Fibroblast of skin of abdomen (primary cell): Measurements from ENCODE around the gene CLEC16A.

Experiments used
- DNase-seq: peaks from one replicate; pipeline ENCODE4 v3.0.0-alpha.2; 2013

Gene CLEC16A

DNA sequence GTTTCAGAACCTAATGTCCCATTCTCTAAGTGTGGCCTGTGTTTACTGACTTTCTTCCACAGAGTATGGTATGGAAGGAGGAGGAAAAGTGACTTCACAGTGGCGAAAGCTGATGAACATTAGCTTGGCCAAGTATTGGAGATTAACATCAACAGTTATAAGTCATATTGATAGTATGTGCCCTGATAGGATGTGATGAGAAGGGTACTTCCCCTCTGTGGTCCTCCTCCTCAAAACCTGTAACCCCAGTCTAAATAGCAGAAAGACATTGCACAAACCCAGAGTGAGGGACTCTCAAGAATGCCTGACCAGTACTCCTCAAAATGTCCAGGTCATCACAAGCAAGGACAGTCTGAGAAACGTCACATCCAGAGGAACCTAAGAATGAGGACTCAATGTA lies 73.1 kb downstream of the CLEC16A start:
- DNase-seq, result no peak

- DNase-seq, result no peak
These were observed 76.0 kb downstream of the CLEC16A start for GRCh38 chr16:11020388-11020787.

GRCh38 chr16:11020792-11021551 lies 76.6 kb downstream of the CLEC16A start:
- DNase-seq, result peak; percentile 70

DNA sequence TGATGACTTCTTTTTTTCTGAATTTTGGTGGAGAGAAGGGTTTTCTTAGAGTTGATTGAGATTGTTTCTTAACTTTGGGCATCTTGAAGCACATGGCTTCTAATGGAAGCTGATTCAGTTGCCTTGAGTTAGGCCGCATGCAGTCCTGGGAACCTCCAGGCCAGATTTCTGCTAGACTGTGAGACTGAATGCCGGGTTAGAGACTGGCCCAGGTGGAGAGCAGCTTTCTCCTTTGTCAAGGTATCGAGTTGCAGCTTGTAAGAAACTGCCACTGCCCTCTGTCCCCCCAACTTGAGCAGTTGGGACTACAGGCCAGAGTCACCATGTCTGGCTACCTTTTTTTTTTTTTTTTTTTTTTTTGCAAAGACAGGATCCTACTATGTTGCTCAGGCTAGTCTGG lies 77.6 kb downstream of the CLEC16A start:
- no peak for DNase-seq

DNA sequence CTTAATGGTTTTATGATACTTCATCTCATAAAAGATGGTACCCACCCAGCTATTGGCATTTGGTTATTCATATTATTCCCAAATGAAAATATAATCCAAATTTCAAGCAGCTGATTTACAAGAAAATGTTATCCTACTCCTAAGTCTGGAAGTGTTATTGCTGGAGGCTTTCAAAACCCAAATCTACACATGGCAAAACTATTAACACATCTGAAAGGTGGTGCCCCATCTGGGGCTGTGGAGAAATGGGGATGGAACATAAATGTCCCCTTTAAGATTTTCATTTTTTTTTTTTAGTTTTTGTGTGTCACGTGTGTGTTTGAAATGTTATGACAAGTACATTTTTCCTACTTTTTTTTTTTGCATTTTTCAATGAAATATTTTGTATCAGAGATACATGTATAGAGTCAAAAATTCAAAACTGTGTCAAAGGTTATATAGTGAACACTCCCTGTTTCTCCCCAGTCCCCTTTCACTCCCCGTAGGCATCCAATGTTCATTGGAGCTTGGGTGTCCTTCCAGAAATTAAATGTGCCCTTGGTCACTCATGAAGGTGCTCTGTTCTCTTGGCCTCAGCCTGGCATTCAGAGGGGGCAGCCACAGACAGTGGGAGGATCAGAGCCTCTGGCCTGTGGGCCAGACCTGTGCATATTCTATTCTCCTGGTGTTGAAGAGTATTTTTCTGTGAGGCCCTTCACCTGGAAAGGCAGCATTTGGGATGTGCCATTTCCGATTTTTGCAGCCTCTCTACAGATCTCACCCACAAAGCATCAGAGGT lies 79.1 kb downstream of the CLEC16A start:
- DNase-seq, result no peak

- DNase-seq, result peak; percentile 61
These were observed 80.1 kb downstream of the CLEC16A start for GRCh38 chr16:11024333-11025053.

DNA sequence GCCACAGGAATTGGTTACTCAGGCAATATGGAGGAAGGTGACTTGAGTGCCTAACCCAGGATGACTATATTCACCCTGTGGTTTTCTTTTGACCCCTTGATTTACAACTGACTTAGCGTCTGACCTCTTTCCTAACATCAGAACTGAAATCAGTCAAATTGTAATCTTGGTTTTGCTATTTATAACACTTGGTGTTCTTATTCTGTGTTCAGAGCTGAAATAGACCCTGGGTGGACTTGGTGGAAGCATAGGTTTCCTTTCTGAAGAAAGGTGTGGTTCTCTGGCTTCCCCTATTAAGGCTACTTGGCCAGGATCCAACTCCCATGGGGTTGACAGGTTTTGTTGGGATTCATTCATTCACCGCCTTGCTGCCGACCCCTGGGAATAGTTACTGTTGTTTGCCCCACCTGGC lies 80.8 kb downstream of the CLEC16A start:
- DNase-seq, result no peak

DNA sequence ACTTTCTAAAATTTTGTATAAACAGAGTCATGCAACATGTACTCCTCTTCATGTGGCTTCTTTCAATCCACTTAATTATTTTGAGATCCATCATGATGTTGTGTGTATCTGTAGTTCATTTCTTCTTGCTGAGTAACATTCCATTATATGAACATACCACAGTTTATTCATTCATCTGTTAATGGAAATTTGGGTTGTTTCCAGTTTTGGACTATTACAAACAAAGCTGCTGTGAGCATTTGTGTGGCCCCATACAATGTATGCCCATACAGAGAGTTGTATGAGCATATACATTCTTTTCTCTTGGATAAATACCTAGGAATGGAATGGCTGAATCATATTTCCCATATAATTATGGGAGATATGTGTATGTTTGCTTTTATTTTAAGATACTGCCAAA lies 85.6 kb downstream of the CLEC16A start:
- peak; percentile 92 for DNase-seq

DNA sequence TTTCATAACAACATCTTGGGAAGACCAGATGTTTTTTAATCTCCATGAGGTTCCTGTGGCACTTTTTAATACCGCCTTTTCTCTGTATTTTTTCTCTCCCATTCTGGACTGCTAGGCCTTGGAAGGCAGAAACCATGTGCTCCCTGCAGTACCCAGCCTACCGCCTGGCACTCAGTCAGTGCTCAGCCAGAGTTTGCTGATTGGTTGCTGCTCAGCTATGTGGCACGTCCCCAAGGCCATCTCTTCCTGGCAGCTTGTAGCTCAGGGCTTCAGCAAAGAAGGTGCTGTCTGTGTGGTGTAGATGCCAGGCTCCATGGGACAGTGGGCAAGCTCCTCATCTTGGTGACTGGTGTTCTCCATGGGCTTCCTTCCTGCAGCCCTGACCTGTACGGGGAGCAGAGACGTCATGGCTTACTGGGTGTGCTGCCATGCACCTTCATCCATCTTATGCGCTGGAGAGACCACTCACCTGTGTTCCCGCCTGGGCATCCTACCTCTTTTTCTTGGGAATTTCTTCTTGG lies 86.7 kb downstream of the CLEC16A start:
- no peak for DNase-seq

DNA sequence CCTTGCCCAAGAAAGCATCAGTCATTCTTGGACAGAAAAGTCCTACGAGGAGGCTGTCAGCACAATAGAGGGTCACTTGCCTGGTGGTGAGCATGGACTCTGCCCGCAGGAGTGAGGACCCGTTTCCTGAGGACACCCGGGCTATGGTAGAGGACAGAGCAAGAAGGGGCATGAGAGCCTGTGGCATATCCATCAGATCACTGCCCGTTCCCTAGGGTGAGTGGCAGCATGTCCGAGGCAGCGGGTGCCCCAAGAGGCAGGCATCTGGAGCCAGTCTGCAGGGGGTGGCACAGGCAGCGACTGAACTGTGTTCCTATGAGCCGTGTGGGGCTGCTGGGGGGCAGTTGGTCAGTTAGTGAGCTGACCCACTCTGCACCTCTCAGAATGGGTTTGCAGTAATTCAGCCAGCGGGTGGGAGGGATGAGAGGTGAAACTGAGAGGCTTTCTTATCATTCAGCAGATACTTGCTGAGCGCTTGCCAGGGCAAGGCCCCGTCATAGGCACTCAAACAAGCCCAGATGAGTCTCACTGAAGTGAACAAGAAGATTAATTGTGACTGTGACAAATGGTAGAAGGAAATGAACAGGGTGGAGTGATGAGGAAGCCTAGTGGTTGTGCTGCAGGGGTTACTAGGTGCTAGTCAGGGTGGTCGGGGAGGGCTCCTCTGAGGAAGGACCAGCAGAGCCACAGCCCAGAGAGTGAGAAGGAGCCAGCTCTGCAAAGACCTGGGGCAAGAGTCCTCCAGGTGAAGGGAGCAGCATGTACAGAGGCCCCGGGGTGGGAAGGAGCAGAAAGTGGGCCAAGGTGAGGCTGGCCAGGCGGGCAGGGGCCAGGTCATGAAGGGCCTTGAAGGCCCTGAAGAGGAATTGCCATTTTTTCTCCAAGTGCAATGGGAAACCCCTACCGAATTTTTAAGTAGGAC lies 87.9 kb downstream of the CLEC16A start:
- no peak for DNase-seq

DNA sequence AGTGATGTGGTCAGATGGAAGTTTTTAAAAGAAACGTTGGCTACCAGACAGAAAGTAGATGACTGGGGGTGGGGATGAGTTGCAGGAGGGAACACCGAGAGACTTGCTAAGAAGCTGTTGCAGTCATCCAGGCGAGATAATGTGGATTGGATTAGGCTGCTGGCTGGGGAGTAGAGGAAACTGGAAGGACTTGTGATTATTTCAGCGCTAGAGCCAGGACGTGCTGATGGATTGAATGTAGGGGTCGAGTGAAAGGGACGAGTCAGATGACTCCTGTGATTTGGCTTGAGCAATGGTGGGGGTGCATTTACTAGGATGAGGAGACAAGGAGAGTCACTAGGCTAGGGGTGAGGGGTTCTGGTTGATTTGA lies 88.5 kb downstream of the CLEC16A start:
- DNase-seq, result peak; percentile 93

- peak; percentile 87 for DNase-seq
These were observed 89.5 kb downstream of the CLEC16A start for GRCh38 chr16:11033629-11034420.

DNA sequence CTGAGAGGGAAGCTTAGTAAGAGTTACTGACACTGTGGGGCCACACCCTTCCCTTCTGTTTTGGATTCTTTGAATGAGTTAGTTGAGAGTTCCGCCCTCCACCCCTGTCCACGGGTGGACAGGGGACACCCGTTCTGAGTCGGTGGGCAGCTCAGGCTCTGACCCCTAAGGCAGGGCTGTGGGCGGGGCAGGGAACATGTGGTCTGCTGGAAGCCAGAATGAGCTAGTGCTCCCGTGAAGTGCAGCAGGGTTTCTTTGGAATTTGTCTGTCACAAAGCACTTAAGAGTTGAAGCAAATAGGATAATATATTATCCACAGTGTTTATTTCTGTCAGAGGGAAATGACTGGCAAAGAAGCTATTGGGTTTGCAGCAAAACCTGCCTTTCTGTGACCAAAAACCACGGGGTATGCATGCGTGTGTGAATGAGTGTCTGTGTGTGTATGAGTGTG lies 90.1 kb downstream of the CLEC16A start:
- DNase-seq, result peak; percentile 43

- DNase-seq, result no peak
These were observed 90.7 kb downstream of the CLEC16A start for GRCh38 chr16:11035096-11035495.

DNA sequence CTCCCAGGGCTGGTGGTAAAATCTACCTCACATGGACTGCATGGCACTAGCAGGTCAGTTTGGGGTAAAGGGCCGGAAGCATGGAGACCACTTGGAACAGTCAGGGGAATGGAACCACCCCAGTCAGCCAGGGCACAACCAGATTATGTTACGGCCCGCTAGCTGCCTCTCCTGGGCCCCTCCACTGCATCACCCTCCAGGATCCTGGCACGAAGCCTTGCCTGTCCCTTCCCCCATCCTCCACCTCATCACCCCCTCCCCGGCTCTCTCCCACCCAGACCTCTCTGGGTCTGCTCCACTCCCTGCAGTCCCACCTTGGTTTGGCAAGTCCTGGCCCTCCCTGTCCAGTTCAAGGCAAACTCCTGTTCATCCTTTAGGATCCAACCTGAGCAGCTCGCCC lies 91.7 kb downstream of the CLEC16A start:
- no peak for DNase-seq

DNA sequence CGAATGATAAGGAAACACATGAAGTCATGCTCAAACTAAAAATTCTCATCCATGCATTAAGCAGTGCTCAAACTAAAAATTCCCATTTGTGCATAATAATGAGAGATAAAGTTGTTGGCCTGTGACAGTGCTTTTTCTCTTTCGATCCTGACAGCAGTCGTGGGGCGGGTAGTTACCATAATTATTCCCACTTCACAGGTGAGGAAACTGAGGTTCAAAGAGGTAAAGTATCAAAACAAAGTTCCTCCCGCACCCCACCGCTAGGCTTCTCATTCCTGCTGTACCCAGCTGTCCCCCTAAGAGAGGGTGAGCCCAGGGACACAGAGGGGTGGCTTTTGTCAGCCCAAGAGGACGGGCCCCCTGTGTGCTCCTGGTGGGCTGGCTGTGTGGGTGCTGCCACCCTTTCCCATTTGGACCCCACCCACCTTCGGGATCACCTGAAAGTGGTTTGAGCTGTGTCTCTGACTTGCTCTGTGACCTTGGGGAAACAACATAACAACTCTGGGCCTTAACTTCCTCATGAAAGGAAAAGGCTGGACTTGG lies 92.6 kb downstream of the CLEC16A start:
- no peak for DNase-seq

DNA sequence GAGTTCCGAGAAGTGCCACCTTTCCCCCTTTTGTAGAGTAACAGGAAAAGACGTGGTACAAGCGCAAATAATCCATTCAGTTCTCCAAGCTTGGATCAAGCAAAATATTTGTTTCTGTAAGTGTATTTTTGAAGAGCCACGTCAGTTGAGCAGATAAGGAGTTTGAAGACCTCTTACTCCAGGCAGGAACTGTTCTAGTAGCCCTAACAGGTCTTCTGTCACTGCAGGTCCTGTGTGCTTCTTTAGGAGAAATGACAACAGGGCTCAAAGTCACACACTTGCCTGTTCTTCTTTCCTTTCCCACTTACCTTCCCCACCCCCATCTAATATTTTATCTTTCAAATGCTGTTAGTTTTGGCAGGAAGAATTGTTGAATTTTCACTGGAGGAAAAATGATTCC lies 93.9 kb downstream of the CLEC16A start:
- DNase-seq, result no peak

- no peak for DNase-seq
These were observed 94.4 kb downstream of the CLEC16A start for GRCh38 chr16:11038777-11039176.

GRCh38 chr16:11039726-11040125 lies 95.4 kb downstream of the CLEC16A start:
- no peak for DNase-seq

- no peak for DNase-seq
These were observed 97.8 kb downstream of the CLEC16A start for GRCh38 chr16:11042191-11042590.

DNA sequence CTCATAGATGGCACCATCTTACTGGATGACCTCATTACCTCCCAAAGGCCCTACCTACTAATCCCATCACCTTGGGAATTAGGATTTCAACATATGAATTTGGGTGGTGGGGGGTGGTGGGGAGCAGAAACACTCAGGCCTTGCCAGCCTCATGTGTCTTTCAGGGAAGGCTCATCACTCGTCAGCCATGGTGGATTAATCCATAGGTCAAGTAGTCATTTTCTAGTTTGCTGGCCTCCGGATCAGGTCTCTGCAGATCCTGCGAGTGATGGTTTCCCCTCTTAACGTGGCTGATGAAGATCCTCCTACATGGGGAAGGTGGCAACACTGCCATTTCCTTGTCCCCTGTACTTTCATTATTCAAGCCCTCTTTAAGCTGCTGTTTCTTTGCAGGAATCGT lies 101.1 kb downstream of the CLEC16A start:
- no peak for DNase-seq
